ENCODE results near the gene SNED1.

SNED1 gene

DNA sequence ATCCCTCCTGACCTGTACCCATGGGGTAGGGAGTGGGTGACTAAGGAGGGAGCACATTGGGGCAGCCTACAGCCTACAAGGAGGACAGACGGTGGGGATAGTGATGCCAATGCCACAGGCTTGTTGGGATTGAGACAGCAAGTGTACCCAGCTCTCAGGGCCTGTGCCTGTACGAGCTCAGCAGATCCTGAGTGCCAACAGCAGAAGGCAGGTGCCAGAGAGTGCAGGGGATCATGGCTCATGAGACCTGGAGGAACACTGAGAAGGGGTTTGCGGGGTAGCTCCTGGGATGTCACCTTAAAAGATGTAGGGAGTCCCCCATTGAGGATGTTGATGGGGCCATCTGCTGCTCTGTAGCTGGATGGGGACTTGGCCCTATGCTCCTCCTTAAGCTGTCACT is 10.3 kb upstream of the SNED1 start:
- ChIA-PET CTCF (interaction anchor here (0.8 to 1.7 kb wide), 2 partner anchors 74 to 76 kb away, joined by 3 to 8 read pairs; no protein-coding TSS in a partner anchor), POLR2A (no interaction called here)
- DNase-seq (ENCODE audit: low read depth, low spot score): no peak
- TF ChIP-seq CTCF (IDR thresholded peaks at IDR 0.05; ENCODE audit: insufficient read depth, low read length, missing control alignments): no peak
- no peak overlapping the region for H3K4me3 ChIP-seq (ENCODE audit: low read depth, low read length)

DNA sequence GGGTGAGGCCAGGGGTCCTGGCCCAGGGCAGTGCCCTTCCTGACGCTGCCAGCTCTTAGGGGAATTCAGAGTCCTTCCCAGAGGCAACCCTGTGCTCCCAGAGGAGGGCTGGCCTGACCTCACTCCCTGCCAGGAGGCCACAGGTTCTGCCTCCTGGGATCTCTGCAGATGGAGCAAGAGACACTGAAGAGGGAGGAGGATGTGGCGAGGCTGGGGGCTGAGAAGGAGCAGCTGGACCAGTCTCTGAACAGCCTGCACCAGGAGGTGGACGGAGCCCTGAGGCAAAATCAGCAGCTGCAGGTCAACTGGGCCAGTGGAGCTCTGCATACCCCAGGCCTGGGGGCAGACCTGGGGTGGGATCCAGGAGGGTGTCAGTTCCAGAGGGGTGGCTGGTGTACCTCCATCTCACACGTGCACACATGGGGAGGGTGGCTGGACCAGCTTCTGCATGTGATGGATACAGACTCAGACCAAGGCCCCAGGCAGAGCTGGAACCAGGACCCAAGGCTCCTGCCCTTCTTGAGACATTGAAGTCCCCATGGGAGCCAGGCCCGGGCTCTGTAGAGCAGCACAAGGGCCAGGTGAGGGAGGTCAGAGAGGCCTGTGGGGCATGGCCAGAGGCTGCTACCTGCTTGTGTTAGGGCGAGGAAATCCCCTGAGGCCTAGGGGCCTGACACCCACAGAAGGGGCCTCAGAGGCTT is 9.7 kb upstream of the SNED1 start:
- no peak overlapping the region for H3K4me3 ChIP-seq (ENCODE audit: low read depth, low read length)
- ChIA-PET CTCF (interaction anchor here (0.8 to 1.7 kb wide), 3 partner anchors 75 to 138 kb away, joined by 3 to 8 read pairs (median 3); no protein-coding TSS in a partner anchor), POLR2A (no interaction called here)
- DNase-seq (ENCODE audit: low read depth, low spot score): no peak
- TF ChIP-seq CTCF (IDR thresholded peaks at IDR 0.05; ENCODE audit: insufficient read depth, low read length, missing control alignments): no peak

- ChIA-PET POLR2A (no interaction called here), CTCF (interaction anchor here (0.9 to 1.7 kb wide), 2 partner anchors 76 to 138 kb away, joined by 3 to 8 read pairs; no protein-coding TSS in a partner anchor)
- no peak overlapping the region for H3K4me3 ChIP-seq (ENCODE audit: low read depth, low read length)
- no peak for DNase-seq (ENCODE audit: low read depth, low spot score)
- TF ChIP-seq CTCF (IDR thresholded peaks at IDR 0.05; ENCODE audit: insufficient read depth, low read length, missing control alignments): peak; percentile 61
Measured at GRCh38 chr2:240989451-240990265, 8.8 kb upstream of the SNED1 start.

DNA sequence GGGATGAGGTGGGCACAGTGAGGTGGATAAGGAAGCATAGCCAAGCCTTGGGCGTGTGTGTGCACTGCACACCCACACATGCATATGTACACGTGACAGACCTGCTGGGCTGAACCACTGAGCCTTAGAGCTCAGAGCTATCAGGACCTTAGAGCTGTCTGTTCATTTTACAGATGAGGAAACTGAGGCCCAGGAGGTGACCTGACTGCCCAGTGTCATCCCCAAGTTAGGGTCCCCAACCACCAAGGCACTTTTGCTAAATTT is 8.2 kb upstream of the SNED1 start:
- POLR2A ChIA-PET: no interaction called here
- no peak for TF ChIP-seq CTCF (IDR thresholded peaks at IDR 0.05; ENCODE audit: insufficient read depth, low read length, missing control alignments)
- CTCF ChIA-PET: no interaction called here
- no peak for DNase-seq (ENCODE audit: low read depth, low spot score)
- no peak overlapping the region for H3K4me3 ChIP-seq (ENCODE audit: low read depth, low read length)

- TF ChIP-seq CTCF (IDR thresholded peaks at IDR 0.05; ENCODE audit: insufficient read depth, low read length, missing control alignments): no peak
- no peak overlapping the region for H3K4me3 ChIP-seq (ENCODE audit: low read depth, low read length)
- no peak for DNase-seq (ENCODE audit: low read depth, low spot score)
- ChIA-PET POLR2A (no interaction called here), CTCF (interaction anchor here (1.0 to 1.7 kb wide), 5 partner anchors 8 to 78 kb away, joined by 3 to 6 read pairs (median 5); no protein-coding TSS in a partner anchor)
Measured at GRCh38 chr2:240990726-240991377, 7.6 kb upstream of the SNED1 start.
